IMR-90 (cell line): ENCODE measurements around the gene KDM1B.

Source experiments
- BHLHE40 ChIP-seq: fragments of 150-350 bp; IDR thresholded peaks from 2 replicates; pipeline ENCODE4 v1.6.1; 2016; ENCODE audit warnings: mild to moderate bottlenecking, low read depth, low read length
- POLR2A ChIP-seq: IDR thresholded peaks from 2 replicates; pipeline ENCODE4 v1.6.1; 2012; ENCODE audit warnings: mild to moderate bottlenecking, low read depth, low read length
- RCOR1 ChIP-seq: IDR thresholded peaks from 2 replicates; pipeline ENCODE4 v1.6.1; 2012; ENCODE audit warnings: mild to moderate bottlenecking, low read length, improper control_type of control experiment; ENCODE audit not compliant: insufficient replicate concordance
- TF ChIP-seq, protein P1 (sequence below): conservative IDR thresholded peaks from 2 replicates; pipeline ENCODE4 v1.5.1; 2012; ENCODE audit warnings: mild to moderate bottlenecking, low read depth, low read length, improper control_type of control experiment

DNA sequence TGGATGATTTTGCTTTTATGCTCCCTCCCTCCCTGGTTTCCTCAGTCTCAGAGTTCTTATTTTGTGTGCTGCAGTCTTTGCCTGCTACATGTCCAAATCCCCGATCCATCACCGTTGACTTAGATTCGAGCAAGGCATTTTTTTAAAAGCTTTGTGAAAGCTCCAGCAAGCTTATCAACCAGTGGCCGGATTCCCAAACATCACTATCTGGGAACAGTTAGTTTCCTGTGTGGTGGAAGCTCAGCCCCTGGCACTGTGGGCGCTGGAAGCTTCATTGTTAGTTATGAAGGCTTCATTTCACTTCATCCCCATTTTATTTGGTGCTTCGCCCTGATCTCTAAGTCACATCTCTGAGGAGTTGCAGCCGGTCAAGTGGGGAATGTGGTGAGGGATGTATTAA, 64.4 kb downstream of the KDM1B start:
- TF ChIP-seq BHLHE40 (no peak), RCOR1 (no peak), POLR2A (no peak)
- TF ChIP-seq, protein P1, sequence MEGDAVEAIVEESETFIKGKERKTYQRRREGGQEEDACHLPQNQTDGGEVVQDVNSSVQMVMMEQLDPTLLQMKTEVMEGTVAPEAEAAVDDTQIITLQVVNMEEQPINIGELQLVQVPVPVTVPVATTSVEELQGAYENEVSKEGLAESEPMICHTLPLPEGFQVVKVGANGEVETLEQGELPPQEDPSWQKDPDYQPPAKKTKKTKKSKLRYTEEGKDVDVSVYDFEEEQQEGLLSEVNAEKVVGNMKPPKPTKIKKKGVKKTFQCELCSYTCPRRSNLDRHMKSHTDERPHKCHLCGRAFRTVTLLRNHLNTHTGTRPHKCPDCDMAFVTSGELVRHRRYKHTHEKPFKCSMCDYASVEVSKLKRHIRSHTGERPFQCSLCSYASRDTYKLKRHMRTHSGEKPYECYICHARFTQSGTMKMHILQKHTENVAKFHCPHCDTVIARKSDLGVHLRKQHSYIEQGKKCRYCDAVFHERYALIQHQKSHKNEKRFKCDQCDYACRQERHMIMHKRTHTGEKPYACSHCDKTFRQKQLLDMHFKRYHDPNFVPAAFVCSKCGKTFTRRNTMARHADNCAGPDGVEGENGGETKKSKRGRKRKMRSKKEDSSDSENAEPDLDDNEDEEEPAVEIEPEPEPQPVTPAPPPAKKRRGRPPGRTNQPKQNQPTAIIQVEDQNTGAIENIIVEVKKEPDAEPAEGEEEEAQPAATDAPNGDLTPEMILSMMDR = no peak
